Bronchial smooth muscle cell (primary cell): ENCODE measurements around the gene SEC16A. TPM values are rescaled to one million over a fixed set of nuclear protein-coding genes. Genes with fewer than 3 reads are reported as not detected.

ENCODE experiments used
- total RNA-seq: library from RNA; depleted of rRNA; stranded (reverse); fragments of >200 nt; gene quantifications from 2 replicates; pipeline ENCODE4 v1.2.1, GENCODE V29; 2014

SEC16A gene
- total RNA-seq, result 10.4 and 12.3 TPM in 2 replicates

GRCh38 chr9:136482793-136483588 lies at the start of gene SEC16A:
Gene SEC16A, minus strand, starts transcription at chr9:136483040. Its CDS starts 5,425 bp downstream, at chr9:136477615.

GRCh38 chr9:136439481-136440408 lies 43.1 kb downstream of the SEC16A start, which contains the start of gene INPP5E:
Gene INPP5E, minus strand, starts transcription at chr9:136439845. Its CDS starts 426 bp downstream, at chr9:136439419.

GRCh38 chr9:136410500-136411287 lies 72.1 kb downstream of the SEC16A start, which contains the start of the genes ENTR1 and PMPCA:
Gene ENTR1, minus strand, starts transcription at chr9:136410614. Its CDS starts 217 bp downstream, at chr9:136410397.
Gene PMPCA, plus strand, starts transcription at chr9:136410658. Its CDS starts 11 bp downstream, at chr9:136410669.

GRCh38 chr9:136400038-136400834 lies 82.6 kb downstream of the SEC16A start, which contains the start of gene SNAPC4:
Gene SNAPC4, minus strand, starts transcription at chr9:136400170. Its CDS starts 1,742 bp downstream, at chr9:136398428.

Other genes starting within 250 kb of the SEC16A start
- 4.3 and 4.4 TPM in 2 replicates for gene QSOX2, start 237.2 kb downstream of the SEC16A start, total RNA-seq
- gene CCDC187, start 178.9 kb downstream of the SEC16A start, total RNA-seq, result under 0.01 TPM in 2 replicates
- 70.9 and 79.5 TPM in 2 replicates for gene GPSM1, start 155.5 kb downstream of the SEC16A start, total RNA-seq
- gene DNLZ, start 119.3 kb downstream of the SEC16A start, total RNA-seq, result 14.5 and 15.6 TPM in 2 replicates
- 0.77 and 0.79 TPM in 2 replicates for gene CARD9, start 109.4 kb downstream of the SEC16A start, total RNA-seq
- 3.6 and 4.6 TPM in 2 replicates for gene SNAPC4, start 82.9 kb downstream of the SEC16A start, total RNA-seq
- 19.5 and 22.6 TPM in 2 replicates for gene ENTR1, start 72.4 kb downstream of the SEC16A start, total RNA-seq
- 30.7 and 36.9 TPM in 2 replicates for gene PMPCA, start 72.4 kb downstream of the SEC16A start, total RNA-seq
- gene INPP5E, start 43.2 kb downstream of the SEC16A start, total RNA-seq, result 4.5 and 4.6 TPM in 2 replicates
- gene NOTCH1, start 63.0 kb upstream of the SEC16A start, total RNA-seq, result 11.8 and 17.3 TPM in 2 replicates
- 6.1 and 8.7 TPM in 2 replicates for gene EGFL7, start 179.9 kb upstream of the SEC16A start, total RNA-seq
- gene AGPAT2, start 204.4 kb upstream of the SEC16A start, total RNA-seq, result 27.7 and 31.8 TPM in 2 replicates
- gene DIPK1B, start 229.5 kb upstream of the SEC16A start, total RNA-seq, result 0.69 and 1.1 TPM in 2 replicates